HG02884 (cell line): ENCODE data around the gene COX4I2.

Experiments used
- ATAC-seq: cut with Tn5 transposase; IDR thresholded peaks from one replicate; pipeline ENCODE4 v1.9.1; 2021; ENCODE audit warnings: mild to moderate bottlenecking, moderate library complexity; ENCODE audit not compliant: unreplicated experiment

COX4I2 gene

DNA sequence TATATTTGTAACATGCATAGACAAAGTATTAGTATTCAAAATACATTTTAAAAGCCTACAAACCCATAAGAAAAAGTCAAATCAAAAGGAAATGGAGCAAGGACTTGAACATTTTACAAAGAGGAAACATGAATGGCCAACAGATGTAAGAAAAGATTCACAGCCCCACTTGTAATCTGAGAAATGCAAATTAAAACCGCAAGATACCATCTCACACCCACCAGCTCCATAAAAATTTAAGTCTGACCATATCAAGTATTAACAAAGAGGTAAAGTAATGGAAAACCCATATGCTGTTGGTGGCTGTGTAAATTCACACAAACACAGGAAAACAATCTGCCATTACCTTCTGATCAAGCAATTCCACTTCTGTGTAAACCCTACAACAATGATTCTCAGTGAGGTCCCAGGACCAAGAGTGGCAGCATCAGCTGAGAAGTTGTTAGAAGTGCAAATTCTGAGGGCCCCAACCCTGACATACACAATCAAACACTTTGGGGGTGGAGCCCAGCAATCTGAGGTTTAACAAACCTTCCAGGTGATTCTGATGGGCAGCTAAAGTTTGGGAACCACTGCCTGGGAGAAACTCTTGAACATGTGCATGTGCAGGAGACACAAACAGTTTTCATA lies 54.0 kb downstream of the COX4I2 start:
- no peak for ATAC-seq

DNA sequence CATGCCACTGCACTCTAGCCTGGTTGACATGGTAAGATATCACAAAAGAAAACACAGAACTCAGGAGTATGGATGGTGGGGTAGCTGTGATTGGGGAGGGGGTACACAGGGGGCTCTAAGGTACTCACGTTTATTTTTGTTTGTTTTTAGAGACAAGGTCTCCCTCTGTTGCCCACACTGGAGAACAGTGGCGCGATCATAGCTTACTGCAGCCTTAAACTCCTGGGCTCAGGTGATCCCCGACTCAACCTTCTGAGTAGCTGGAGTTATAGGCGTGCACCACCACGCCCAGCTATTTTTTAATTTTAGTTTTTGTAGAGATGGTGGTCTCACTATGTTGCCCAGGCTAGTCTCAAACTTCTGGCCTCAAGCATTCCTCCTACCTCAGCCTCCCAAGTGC lies 55.7 kb downstream of the COX4I2 start:
- no peak for ATAC-seq

DNA sequence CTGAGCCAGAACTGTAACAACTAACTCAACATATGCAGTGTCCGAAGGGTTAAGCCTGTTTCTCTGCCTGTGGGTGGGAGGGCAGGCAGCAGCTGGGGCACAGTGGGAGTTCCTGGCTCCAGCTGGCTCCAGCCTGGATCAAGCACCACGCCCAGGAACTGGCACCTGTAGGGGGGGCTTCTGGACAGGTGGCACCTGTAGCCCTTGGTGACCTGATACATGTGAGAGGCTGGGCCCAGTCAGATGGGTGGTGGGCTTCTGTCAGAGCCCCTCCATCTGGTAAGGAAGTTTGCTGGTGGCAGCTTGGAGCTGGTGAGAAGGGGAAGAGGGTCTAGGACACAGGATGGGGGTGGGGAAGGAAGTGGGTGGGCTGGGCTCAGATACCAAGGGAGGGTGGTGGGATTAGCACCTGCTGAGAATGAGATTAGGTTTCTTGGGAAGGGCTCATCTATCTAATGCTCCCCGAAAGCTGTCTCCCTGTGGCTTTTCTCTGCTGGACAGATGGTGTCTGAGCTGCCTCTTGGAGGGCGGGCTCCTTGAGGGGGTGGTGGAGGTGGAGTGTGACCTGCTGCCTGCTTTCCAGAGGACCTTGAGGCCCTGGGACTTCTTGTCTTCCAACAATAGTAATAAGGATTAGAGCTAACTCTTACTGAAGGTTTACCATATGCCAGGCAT lies 56.4 kb downstream of the COX4I2 start:
- ATAC-seq = no peak
